Skin of body (tissue), 2 donors: ENCODE results near the gene CLEC14A. TPM values are rescaled to one million over a fixed set of nuclear protein-coding genes. Genes with fewer than 3 reads are reported as not detected.
A peak's percentile ranks its signal among the peaks of the same experiment; 100 is the strongest.

Source experiments
- DNase-seq: peaks from one replicate; lab custom pipeline; 2025; lab: John Stamatoyannopoulos, UW
- total RNA-seq: library from RNA; depleted of rRNA; stranded (reverse); fragments of >200 nt; gene quantifications from one replicate; pipeline ENCODE4 v1.2.3, GENCODE V29; 2014

Gene CLEC14A, protein sequence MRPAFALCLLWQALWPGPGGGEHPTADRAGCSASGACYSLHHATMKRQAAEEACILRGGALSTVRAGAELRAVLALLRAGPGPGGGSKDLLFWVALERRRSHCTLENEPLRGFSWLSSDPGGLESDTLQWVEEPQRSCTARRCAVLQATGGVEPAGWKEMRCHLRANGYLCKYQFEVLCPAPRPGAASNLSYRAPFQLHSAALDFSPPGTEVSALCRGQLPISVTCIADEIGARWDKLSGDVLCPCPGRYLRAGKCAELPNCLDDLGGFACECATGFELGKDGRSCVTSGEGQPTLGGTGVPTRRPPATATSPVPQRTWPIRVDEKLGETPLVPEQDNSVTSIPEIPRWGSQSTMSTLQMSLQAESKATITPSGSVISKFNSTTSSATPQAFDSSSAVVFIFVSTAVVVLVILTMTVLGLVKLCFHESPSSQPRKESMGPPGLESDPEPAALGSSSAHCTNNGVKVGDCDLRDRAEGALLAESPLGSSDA
- 15.0 TPM for total RNA-seq

DNA sequence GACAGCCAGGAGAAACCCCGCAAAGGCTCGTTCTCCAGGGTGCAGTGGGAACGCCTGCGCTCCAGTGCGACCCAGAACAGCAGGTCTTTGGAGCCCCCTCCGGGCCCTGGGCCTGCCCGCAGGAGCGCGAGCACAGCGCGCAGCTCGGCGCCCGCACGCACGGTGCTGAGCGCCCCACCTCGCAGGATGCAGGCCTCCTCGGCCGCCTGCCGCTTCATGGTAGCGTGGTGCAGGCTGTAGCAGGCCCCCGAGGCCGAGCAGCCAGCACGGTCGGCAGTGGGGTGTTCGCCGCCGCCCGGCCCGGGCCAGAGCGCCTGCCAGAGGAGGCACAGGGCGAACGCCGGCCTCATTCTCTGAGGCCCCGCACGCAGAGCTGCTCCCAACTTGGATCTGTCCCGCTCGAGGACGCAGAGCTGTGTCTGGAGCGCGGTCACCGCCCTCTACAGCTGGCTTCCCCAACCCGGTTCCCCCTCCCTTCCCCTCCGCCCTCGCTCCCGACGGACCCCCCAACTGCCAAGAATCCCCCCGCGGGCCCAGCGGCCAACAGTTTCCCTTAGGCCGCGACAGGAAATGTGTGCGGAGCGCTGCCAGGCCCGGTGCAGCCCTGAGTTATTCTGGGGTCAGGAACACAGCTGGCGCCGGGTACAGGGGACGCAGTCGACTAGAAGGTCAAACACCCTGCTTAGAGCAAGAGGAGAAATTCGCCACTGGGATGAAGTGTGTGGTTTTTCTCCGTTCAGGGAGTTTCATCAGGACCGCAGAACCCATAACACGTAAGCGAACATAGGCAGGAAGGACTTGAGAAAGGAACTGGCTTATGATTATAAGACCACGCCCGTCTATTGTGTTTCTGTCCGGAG is at the start of gene CLEC14A:
Gene CLEC14A (minus strand): TSS at position 421 of the 860 bp plus-strand sequence. CDS start 71 bp downstream, at position 350.
- DNase-seq = peak; percentile 85

DNA sequence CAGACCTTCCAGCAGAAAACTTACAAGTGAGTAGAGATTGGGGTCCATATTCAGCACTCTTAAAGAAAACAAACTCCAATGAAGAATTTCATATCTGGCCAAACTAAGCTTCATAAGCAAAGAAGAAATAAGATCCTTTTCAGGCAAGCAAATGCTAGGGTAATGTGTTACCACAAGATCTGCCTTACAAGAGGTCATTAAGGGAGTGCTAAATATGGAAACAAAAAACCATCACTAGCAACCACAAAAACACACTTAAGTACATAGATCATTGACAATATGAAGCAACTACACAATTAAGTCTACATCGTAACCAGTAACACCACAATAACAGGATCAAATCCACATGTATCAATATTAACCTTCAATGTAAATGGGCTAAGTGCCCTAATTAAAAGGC is 47.1 kb upstream of the CLEC14A start:
- DNase-seq = no peak

DNA sequence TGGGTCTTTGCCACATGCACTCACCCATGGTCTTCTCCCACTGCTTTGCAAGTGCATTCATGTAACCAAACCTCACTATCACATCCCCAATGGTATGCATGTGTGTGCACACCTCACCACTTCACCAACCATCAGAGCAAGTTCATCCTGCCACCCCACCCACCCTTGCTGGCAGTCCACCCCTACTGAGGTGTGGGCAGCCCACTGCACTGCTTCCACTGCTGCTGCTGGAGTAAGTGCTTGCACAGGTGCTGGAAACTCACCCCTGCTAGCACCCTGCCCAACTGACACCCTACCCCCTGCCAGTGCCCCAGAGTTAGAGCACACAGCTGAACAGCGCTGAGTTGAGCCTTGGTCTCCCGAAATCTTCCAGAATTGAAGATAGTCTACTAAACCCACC is 46.1 kb upstream of the CLEC14A start:
- DNase-seq = no peak

DNA sequence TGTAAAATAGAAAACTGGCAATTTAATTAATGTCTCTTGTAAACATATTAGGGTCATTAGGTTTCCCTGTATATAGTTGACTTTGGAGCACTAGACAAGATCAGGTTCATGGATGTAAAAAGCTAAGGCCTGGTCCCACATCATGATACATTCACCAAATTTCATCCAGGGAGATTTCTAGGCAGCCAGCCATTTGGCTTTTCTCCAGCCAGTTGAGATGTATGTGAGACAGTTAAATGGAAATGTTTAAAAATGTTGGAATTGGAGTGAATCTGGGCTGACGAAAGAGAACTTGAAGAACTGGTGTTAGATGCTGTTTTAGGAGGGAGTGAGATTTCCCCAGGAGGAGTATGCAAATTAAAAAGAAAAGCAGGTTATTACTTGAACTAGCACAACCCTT is 41.8 kb upstream of the CLEC14A start:
- DNase-seq = peak; percentile 23

DNA sequence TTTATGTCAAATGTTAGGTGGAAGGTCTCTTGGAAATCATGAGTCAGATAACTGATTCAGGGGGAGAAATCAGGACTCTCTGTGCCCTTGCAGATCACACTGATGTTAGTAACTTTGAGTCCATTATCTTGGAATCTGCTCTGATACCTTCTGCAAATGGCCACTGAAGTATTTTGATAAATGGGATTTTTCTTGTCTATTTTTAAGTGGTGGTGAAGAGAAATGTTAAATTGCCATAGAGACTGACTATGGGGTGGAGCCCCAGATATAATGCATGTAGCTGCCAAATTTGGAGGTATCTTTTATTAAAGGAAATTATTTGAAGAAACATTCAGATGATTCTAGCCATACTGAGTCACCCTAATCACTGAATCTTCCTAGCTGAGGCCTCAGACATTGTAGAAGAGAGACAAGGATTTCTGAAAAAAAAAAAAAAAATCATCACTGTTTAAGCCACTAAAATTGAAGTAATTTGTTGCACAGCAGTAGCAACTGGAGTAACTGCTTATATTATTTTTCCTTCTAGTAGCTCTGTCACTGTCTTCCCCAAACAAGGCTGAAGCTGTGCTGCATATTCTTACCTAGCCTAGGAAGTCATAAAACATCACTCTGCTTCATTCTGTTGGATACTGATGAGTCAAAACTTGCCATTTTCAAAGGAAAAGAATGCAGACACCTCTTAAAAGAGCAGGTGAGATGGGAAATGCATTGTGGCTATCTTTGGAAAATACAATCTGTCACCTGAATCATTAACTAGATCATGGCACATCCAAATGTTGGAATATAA is 36.0 kb upstream of the CLEC14A start:
- DNase-seq = no peak

DNA sequence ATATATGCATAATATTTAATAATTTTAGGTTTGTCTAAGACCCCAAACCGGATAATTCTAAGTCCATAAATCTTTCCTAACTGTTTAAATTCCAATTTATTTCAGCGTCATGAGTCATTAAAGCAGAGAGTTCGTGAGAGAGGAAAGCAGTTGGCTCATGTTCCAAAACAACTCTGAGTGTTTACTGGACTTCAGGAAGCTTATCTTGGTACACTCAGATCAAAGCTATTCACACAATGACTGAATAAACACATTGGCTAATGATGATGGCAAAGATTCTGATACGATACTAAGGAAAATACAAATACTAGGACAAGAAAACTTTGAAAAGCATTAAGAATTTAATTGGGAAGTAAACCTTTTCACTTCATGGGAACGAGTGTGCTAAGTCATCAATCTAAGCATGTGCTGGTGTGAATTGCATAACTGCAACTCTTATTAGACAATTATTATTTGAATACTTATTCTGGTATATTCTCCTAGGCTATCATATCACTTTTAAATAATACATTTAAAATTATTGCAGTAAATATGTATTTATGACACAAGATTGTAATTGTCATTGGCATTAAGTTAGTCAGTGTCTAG is 34.8 kb upstream of the CLEC14A start:
- DNase-seq = peak; percentile 35

DNA sequence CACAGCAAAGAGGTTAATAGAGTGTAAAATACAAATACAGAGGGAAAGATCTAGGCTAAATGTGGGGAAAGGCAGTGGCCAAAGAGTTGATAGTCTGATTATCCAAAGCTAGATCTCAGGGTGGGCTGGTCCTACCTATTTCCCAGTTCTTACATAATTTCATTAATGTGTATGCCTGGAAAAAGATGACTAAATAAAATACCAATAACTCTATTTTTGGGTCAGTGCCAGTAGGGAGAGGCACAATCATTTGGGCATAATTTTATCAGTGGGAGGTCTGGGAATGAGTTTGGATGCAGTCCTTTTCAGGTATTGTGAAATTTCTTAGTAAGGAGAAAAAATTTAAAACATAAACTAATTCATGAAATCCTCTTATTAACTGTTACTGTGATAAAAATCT is 30.6 kb upstream of the CLEC14A start:
- DNase-seq = no peak

DNA sequence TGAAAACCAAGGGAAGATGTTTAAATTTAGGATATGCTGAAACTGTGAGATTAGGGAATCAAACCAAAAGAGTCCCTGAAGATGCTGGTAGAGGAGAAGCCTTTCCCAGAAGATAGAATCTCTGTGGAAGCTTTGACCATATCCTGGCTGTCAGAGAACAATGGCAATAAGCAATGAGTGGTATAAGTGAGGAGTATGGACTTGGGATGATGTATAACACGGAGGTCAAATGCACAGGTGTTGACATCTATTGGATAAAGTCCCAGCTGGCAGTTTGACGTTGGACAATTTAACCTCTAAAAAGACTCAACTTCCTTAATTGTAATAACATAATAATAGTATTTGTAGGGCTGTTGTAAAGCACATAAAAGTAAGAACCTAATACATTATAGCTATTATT is 30.1 kb upstream of the CLEC14A start:
- no peak for DNase-seq

DNA sequence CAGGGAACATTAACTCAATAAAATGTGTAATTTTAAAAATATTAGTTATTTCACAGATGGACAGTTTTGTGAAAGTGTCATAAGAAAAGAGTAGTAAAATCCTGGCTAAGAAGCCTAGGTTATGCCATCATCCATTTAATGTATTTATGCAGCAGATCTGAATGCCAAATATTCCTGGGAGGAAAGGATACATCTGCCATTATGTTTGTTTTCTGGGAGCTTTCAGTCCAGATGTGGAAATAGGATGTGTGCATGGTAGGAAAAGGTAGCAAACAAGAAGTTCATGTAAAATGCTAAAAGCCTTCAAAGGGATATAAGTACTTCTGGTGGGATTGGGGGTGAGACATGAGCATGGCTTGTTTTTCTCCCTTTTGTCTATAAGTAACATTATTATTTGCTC is 27.0 kb upstream of the CLEC14A start:
- no peak for DNase-seq

DNA sequence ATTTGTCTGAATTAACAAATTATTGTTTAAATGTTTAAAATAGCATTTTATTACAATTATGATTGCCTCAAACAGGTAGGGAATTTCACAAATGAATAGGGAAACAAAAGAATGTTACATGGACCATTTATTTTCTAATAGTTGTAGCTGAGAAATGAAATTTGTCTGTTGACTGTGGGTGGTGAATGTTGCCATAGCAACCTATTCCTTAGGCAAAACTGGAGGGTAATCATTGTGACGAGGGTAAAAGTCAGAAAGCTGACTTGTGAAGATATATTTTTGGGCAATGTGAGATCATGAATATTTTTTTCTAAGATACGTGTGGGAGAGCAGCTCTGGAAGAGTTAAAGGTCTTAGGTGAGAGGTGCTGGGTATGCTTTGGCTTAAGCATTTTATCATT is 24.2 kb upstream of the CLEC14A start:
- no peak for DNase-seq

DNA sequence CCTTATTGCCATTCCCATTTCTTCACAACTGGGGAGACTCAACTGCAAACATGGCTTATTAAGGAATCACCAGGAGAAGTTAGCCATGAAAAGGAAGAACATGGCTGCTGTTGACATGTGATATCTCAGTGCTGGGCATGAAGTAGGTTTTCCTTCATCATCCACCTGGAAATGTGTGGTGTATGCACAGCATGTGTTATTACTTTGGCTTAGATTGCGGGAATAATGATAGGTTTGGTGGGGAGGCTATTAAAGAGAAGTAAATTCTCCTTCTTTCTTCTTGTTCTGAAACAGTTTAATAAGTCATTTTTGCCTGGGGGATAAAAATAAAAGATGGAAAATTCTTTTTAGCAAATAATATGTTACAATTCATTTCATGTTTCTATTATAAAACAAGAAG is 23.7 kb upstream of the CLEC14A start:
- no peak for DNase-seq

DNA sequence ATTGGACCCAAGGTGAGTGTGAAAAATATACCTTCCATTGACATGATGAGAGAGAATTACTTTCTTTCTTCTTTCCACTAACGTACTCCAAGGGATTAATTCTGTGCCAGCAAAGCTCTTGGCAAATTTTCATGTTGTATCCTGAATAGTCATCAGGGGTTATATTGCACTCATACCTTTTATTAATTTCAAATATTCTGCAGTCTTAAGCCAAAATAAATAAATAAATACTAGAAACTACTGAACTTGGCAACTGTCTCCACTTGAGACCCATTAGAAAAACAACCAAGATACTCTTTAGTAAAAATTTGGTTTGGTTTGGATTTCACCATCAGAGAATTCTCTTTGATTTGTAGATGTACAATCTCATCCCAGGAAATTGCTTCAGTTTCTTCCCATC is 22.1 kb upstream of the CLEC14A start:
- no peak for DNase-seq

DNA sequence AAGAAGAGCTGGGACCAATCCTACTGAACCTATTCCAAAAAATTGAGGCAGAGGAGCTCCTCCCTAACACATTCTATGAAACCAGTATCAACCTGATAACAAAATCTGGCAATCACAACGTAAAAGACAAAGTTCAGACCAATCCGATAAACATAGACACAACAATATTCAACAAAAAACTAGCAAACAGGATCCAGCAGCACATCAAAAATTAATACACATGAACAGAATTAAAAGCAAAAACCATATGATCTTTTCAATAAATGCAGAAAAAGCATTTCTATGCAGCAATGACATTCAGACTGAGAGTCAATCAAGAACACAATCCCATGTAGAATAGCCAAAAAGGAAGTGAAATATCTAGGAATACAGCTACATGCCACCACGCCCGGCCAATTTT is 7.0 kb upstream of the CLEC14A start:
- DNase-seq = no peak

DNA sequence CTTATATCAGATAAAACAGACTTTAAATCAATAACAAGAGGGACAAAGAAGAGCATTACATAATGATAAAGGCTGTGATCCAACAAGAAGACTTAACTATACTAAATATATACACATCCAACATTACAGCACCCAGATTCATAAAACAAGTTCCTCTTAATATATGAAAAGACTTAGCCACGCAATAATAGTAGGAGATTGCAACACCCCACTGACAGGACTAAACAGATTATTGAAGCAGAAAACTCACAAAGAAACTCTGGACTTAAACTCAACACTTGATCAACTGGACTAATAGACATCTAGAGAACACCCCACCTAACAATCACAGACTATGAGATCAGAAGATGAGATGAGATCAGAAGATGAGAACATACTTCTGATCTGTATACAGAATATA is 5.7 kb upstream of the CLEC14A start:
- no peak for DNase-seq

DNA sequence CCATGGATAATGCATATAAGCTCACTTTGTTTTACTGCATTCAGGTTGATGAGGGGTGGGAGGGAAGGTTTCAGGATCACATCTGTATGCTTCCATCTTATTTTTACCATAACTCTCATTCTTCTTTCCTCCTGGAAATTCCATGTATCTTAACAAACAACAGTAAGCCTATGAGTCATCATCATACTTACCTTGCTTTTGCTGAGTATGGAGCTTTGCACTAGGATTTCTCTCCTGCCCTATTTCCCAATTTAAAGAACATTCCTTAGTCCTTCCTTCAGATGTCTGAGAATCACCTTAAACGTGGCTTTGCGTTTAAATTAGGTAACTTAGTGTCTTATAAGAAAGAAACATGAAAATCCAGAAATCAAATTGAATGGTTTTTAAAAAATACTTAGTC is 1.6 kb upstream of the CLEC14A start:
- DNase-seq = no peak

DNA sequence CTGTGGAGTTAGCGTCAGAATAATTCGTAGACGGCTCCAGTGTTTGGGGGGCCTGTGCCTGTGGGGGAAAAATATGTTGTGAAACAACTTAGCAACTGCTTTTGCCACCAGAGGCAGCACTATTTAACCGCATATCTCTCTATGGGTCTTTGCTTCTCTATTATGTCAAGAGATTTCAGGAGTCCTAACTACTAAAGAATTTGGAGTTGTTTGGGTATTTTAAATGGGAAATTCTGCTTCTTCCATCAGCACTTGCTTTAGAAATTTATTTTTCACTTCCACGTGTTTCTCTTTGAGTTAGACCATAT is 594 bp upstream of the CLEC14A start:
- no peak for DNase-seq

DNA sequence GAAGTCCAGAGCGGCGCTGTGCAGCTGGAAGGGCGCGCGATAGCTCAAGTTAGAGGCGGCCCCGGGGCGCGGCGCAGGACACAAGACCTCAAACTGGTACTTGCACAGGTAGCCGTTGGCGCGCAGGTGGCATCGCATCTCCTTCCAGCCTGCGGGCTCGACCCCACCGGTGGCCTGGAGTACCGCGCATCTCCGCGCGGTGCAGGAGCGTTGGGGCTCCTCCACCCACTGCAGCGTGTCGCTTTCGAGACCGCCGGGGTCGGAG is 553 bp downstream of the CLEC14A start:
- DNase-seq = no peak

DNA sequence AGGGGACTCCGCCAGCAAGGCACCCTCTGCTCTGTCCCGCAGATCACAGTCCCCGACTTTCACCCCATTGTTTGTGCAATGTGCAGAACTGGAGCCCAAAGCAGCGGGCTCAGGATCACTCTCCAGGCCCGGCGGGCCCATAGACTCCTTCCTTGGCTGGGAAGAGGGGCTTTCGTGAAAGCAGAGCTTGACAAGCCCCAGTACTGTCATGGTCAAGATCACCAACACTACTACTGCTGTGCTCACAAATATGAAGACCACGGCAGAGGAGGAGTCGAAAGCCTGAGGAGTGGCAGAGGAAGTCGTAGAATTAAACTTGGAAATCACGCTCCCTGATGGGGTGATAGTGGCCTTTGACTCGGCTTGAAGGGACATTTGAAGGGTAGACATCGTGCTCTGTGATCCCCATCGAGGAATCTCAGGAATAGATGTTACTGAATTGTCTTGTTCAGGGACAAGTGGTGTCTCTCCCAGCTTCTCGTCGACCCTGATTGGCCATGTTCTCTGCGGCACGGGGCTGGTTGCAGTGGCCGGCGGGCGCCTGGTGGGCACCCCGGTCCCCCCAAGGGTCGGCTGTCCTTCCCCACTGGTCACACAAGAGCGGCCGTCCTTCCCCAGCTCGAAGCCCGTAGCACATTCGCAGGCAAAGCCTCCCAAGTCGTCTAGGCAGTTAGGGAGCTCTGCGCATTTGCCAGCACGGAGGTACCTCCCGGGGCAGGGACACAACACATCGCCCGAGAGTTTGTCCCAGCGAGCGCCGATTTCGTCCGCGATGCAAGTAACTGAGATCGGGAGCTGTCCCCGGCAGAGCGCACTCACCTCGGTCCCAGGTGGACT is 1.1 kb downstream of the CLEC14A start:
- DNase-seq = no peak

DNA sequence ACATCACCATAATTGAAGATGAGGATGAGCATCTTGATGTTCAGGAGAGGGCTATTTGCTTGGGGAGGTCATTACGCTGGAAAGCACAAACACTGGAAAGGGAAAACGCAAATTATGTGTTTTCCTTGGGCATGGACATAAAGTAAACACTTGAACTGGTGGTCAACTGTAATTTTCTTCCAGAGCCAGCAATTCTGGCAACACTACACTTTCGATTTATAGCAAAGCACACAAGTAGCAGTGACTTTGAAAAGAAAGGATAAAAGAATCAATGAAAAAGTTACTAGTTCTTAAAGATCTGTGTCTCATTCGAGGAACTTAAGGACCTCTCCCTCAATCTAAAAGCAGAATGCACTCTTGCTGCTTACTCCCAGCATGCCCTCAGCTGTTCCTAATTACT is 2.2 kb downstream of the CLEC14A start:
- no peak for DNase-seq

DNA sequence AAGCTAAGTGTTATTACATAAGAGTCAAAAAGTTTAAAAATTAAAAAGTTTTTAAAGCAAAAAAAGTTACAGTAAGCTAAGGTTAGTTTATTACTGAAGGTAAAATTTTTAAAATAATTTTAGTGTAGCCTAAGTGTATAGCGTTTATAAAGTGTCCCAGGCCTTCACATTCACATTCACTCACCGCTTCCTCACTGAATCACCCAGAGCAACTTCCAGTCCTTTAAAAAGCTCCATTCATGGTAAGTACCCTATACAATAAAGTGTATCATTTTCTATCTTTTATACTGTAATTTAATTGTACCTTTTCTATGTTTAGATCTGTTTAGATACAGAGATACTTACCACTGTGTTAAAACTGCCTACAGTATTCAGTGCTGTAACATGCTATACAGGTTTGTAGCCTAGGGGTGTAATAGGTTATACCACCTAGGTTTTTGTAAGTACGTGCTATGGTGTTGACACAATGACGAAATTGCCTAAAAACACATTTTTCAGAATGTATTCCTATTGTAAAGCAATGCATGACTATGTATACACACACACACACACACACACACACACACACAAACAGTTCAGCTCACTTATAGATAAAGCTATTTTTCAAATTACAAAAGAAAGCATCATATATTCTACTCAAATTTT is 3.7 kb downstream of the CLEC14A start:
- no peak for DNase-seq
